DOHH2 (cell line): ENCODE results near the gene UBE2G1.
"Not testable (repeated sequence)": the region's sequence is repeated elsewhere in the genome, so short reads cannot be mapped to it uniquely, and the experiment has no call there.

ENCODE experiments used
- CTCF ChIP-seq: fragments of 200-600 bp; sonication (generic); IDR thresholded peaks from one replicate; pipeline ENCODE4 v1.5.1; 2014; ENCODE audit warnings: antibody characterized with exemption, mild to moderate bottlenecking, low read depth, low read length; ENCODE audit not compliant: poor library complexity, severe bottlenecking
- EZH2phosphoT487 ChIP-seq: fragments of 200-600 bp; sonication (generic); IDR thresholded peaks from 2 replicates; pipeline ENCODE4 v1.6.1; 2017; ENCODE audit warnings: borderline replicate concordance, mild to moderate bottlenecking, antibody characterized with exemption, low read length, moderate library complexity, mixed read lengths

- not testable (repeated sequence) for TF ChIP-seq CTCF, EZH2phosphoT487
Measured at GRCh38 chr17:4377247-4377646, 10.8 kb upstream of the UBE2G1 start.
